H1 (cell line): Measurements from ENCODE around the gene TMPRSS11B. TPM values are rescaled to one million over a fixed set of nuclear protein-coding genes. Genes with fewer than 3 reads are reported as not detected.

Experiments used
- CHD7 ChIP-seq: fragments of 300-600 bp; sonication (generic); IDR thresholded peaks from 2 replicates; pipeline ENCODE4 v1.7.1; 2012; ENCODE audit warnings: low read length, moderate library complexity, mild to moderate bottlenecking, inconsistent platforms; ENCODE audit not compliant: insufficient replicate concordance
- CTCF ChIP-seq, 3 experiments: IDR thresholded peaks; 1 replicate in 2 of 3; 2 replicates in 1 of 3; pipeline versions ENCODE4 v1.5.1 to v1.6.1; 2011; ENCODE audit warnings: low read length in 3 of 3, mild to moderate bottlenecking in 3 of 3, inconsistent platforms in 2 of 3, low read depth in 1 of 3, moderate library complexity in 1 of 3; ENCODE audit not compliant: insufficient read depth in 1 of 3; ENCODE audit errors: control extremely low read depth in 1 of 3
- HDAC2 ChIP-seq, 2 experiments: fragments of 300-600 bp in 1 of 2; sonication (generic) in 1 of 2; IDR thresholded peaks; 2 replicates each; pipeline ENCODE4 v1.6.1; 2011 to 2012; ENCODE audit warnings: low read depth in 2 of 2, low read length in 2 of 2, mild to moderate bottlenecking in 2 of 2, moderate library complexity in 2 of 2, borderline replicate concordance in 1 of 2, inconsistent platforms in 1 of 2
- HDAC6 ChIP-seq: IDR thresholded peaks from one replicate; pipeline ENCODE4 v1.7.1; 2012; ENCODE audit warnings: low read depth, mild to moderate bottlenecking, inconsistent platforms, low read length, moderate library complexity
- MAFK ChIP-seq: IDR thresholded peaks from 2 replicates; pipeline ENCODE4 v1.6.1; 2012; ENCODE audit warnings: low read depth, mild to moderate bottlenecking, improper control_type of control experiment, low read length
- POU5F1 ChIP-seq: IDR thresholded peaks from 2 replicates; pipeline ENCODE4 v1.6.1; 2011; ENCODE audit warnings: low read depth, mild to moderate bottlenecking, low read length, moderate library complexity
- RFX5 ChIP-seq: IDR thresholded peaks from 2 replicates; pipeline ENCODE4 v1.6.1; 2011; ENCODE audit warnings: low read depth, low read length, improper control_type of control experiment, borderline replicate concordance
- RXRA ChIP-seq: IDR thresholded peaks from 2 replicates; pipeline ENCODE4 v1.6.1; 2011; ENCODE audit warnings: low read depth, mild to moderate bottlenecking, low read length, moderate library complexity; ENCODE audit not compliant: insufficient read depth
- SP2 ChIP-seq: IDR thresholded peaks from 2 replicates; pipeline ENCODE4 v1.6.1; 2012; ENCODE audit warnings: mild to moderate bottlenecking, low read length, inconsistent platforms
- polyA plus RNA-seq, 7 experiments: library from polyadenylated mRNA; depleted of rRNA in 3 of 7; stranded (reverse) in 5 of 7; unstranded in 2 of 7; fragments of >200 nt in 5 of 7; fragments of 200-250 nt in 2 of 7; gene quantifications; 1 replicate in 5 of 7; 2 replicates in 1 of 7; 4 replicates in 1 of 7; pipeline versions ENCODE4 v1.2.1 to v1.2.3, GENCODE V29; 2011 to 2013; ENCODE audit warnings: missing spikeins in 2 of 7, mixed read lengths in 2 of 7
- total RNA-seq: library from RNA; stranded (reverse); fragmentation: NEBNext Ultra II Directional; extraction: Animal tissue kit (Norgen Biotek cat#: 25700); gene quantifications from 2 replicates; pipeline ENCODE4 v1.2.1, GENCODE V29; 2021

TMPRSS11B gene
- total and polyA plus RNA-seq, 2 of the 8 experiments (the other 6 are each of a cell fraction or from before 2014, with no cell fraction given), result not detected

GRCh38 chr4:68187145-68187544 is 58.3 kb downstream of the TMPRSS11B start (continued):
- no peak for TF ChIP-seq CHD7
- no peak for TF ChIP-seq HDAC2 (IDR thresholded peaks at IDR 0.05; ENCODE audit: borderline replicate concordance in 1 of 2, low read depth in 2 of 2, low read length in 2 of 2)
- no peak for TF ChIP-seq HDAC6
- TF ChIP-seq RFX5, result no peak
- TF ChIP-seq RXRA, result no peak
- no peak for TF ChIP-seq MAFK
- no peak for TF ChIP-seq SP2
- no peak for TF ChIP-seq CTCF (IDR thresholded peaks at IDR 0.05; ENCODE audit: control extremely low read depth in 1 of 3, insufficient read depth in 1 of 3, low read depth in 1 of 3, low read length in 3 of 3)
- TF ChIP-seq POU5F1, result no peak
